ENCODE data around the gene CYP27A1. TPM values are rescaled to one million over a fixed set of nuclear protein-coding genes. Genes with fewer than 3 reads are reported as not detected.
A peak's percentile ranks its signal among the peaks of the same experiment; 100 is the strongest.

The CYP27A1 gene
- total RNA-seq, 1 experiment from 2014 or later = not detected

DNA sequence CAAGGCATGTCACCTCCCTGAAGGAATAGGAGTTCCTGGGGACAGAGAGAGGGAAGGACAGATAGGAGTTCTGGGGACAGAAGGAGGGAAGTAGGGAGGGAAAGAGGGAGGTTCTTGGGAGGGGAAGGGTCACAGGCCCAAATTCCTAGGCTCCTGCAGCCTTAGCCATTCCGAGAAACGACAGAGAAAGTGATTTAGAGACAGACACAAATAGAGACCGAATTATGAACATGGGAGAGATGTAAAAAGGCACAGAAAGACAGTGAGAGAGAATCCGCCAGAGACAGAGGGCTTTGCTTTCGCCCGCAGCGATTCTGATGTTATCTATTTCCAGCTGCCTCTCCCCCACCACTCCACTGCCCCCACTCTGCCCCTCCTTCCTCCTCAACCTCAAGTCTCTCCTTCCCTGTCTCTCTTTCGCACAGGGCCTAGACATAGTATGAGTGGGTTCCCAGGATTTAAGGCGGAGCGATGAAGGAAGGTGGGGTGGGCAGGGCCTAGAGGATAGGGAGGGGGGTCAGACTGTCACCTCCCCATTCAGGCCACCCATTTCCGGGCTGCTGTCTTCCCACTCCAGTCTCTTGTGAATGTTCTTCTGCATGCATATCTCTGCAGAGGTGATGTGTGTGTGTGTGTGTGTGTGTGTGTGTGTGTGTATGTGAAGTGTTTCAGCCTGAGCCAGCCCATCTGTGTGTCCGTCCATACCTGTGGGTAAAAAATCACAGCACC lies 74.4 kb downstream of the CYP27A1 start:
- DNase-seq (ENCODE audit: extremely low read depth, low read depth) = no peak

GRCh38 chr2:218856896-218857243 lies 74.9 kb downstream of the CYP27A1 start:
- DNase-seq (ENCODE audit: extremely low read depth, low read depth) = no peak

DNA sequence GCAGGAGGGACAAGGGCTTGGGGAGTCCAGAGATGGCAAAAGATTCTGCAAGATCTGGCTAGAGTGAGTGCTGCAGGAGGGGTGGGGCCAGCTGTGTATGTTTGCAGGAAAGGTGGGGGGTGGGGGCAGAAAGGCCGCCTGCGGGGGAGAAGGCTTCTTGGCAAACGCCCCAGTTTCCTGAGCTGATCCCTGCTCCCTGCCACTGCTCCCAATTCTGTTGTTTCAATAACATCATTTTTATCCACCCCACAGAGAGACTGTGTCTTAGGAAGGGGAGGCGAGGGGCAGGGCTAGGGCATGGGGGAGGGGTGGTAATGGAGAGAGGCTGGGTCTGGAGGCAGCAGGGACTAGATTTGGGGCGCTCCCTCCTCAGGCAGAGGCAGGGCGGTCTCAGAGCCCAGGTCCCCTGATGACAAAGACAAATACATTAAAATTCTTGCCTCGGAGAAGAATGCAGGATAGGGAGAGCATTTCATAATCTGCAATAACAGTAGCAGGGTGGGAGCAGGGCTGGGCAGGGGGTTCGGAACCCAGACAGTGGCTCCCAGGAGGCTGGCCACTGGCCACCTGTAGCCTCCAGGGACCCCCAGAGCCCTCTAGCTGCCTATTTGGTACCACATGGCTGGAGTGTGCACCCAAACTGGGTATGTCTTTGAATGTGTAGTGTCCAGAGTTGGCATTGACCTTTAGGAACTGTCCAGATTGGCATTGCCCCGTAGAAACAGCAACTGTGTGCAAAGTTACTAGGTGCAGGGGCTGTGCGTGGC lies 75.6 kb downstream of the CYP27A1 start:
- no peak for DNase-seq (ENCODE audit: extremely low read depth, low read depth)

DNA sequence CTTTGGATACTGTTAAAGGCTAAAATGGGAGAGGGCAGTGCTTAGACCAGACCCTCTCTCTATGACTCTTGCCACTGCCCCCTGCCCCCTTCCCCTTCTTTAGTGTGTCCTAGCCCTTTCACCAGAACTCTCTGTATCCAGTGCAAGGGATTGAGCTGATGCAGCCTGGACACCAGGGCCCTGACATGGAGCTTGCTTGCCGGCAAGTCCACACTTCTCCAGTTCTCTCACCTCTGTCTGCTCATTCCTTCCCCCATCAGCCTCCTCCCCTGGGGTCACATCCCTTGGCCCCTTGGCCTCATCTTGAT lies 76.1 kb downstream of the CYP27A1 start:
- DNase-seq (ENCODE audit: extremely low read depth, low read depth) = no peak

GRCh38 chr2:218858671-218859555 lies 77.0 kb downstream of the CYP27A1 start:
- DNase-seq (ENCODE audit: extremely low read depth, low read depth) = no peak

DNA sequence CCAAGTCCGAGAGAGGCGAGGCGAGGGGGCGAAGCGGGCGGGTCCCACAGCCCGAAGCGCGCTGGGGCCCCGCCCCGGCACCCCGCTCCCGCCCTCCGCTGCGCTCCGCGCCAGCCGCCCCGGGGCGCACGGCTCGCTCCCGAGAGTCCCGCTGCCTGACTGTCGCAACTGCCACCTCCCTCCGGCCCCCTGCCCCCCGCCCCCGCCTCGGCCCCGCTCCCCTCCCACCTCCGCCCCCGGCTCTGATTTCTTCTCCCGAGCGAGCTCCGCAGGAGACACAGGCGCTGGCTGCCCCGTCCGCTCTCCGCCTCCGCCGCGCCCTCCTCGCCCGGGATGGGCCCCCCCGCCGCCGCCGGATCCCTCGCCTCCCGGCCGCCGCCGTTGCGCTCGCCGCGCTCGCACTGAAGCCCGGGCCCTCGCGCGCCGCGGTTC lies 77.6 kb downstream of the CYP27A1 start, which contains the start of gene WNT6:
Gene WNT6 (plus strand): TSS at position 250 of the 432 bp plus-strand sequence. CDS start 233 bp downstream, outside the sequence.
- DNase-seq (ENCODE audit: extremely low read depth, low read depth) = no peak

- DNase-seq (ENCODE audit: extremely low read depth, low read depth) = no peak
Measured at GRCh38 chr2:218859988-218860831, 78.3 kb downstream of the CYP27A1 start.

GRCh38 chr2:218860950-218861381 lies 79.0 kb downstream of the CYP27A1 start:
- peak; percentile 24 for DNase-seq (ENCODE audit: extremely low read depth, low read depth)

GRCh38 chr2:218861645-218862318 lies 79.8 kb downstream of the CYP27A1 start:
- DNase-seq (ENCODE audit: extremely low read depth, low read depth) = no peak

GRCh38 chr2:218863021-218863520 lies 81.1 kb downstream of the CYP27A1 start:
- DNase-seq (ENCODE audit: extremely low read depth, low read depth) = no peak

Other genes starting within 250 kb of the CYP27A1 start
- gene USP37, start 213.8 kb upstream of the CYP27A1 start, total RNA-seq (2014; rRNA removed; shearing (Covaris generic)) = 11.2 and 14.6 TPM in 2 replicates
- 78.5 and 85.3 TPM in 2 replicates for gene CNOT9, start 213.3 kb upstream of the CYP27A1 start, total RNA-seq (2014; rRNA removed; shearing (Covaris generic))
- gene PLCD4, start 174.2 kb upstream of the CYP27A1 start, total RNA-seq (2014; rRNA removed; shearing (Covaris generic)) = 2.8 and 7.6 TPM in 2 replicates
- gene ZNF142, start 122.5 kb upstream of the CYP27A1 start, total RNA-seq (2014; rRNA removed; shearing (Covaris generic)) = 15.7 and 17.5 TPM in 2 replicates
- 32.1 and 40.2 TPM in 2 replicates for gene BCS1L, start 122.5 kb upstream of the CYP27A1 start, total RNA-seq (2014; rRNA removed; shearing (Covaris generic))
- 33.5 and 34.9 TPM in 2 replicates for gene RNF25, start 110.1 kb upstream of the CYP27A1 start, total RNA-seq (2014; rRNA removed; shearing (Covaris generic))
- 14.9 and 26.8 TPM in 2 replicates for gene STK36, start 110.1 kb upstream of the CYP27A1 start, total RNA-seq (2014; rRNA removed; shearing (Covaris generic))
- 14.8 and 20.7 TPM in 2 replicates for gene TTLL4, start 71.3 kb upstream of the CYP27A1 start, total RNA-seq (2014; rRNA removed; shearing (Covaris generic))
- not detected in 2 replicates for gene PRKAG3, start 49.7 kb downstream of the CYP27A1 start, total RNA-seq (2014; rRNA removed; shearing (Covaris generic))
- gene WNT6, start 77.7 kb downstream of the CYP27A1 start, total RNA-seq (2014; rRNA removed; shearing (Covaris generic)) = not detected in 2 replicates
- gene WNT10A, start 98.7 kb downstream of the CYP27A1 start, total RNA-seq (2014; rRNA removed; shearing (Covaris generic)) = not detected in 2 replicates
- gene CDK5R2, start 177.5 kb downstream of the CYP27A1 start, total RNA-seq (2014; rRNA removed; shearing (Covaris generic)) = 0.07 TPM in 1 of 2 replicates, not detected in the other
- not detected in 2 replicates for gene FEV, start 203.0 kb downstream of the CYP27A1 start, total RNA-seq (2014; rRNA removed; shearing (Covaris generic))
- not detected in 2 replicates for gene CRYBA2, start 211.3 kb downstream of the CYP27A1 start, total RNA-seq (2014; rRNA removed; shearing (Covaris generic))

All from NCI-H460 (cell line).